NCI-H82 treated with DMSO at 0.1 percent for 48 hours (cell line): ENCODE data around the gene TOMM40.
"Not testable (repeated sequence)": the region's sequence is repeated elsewhere in the genome, so short reads cannot be mapped to it uniquely, and the experiment has no call there.

Experiments used
- DNase-seq: peaks from one replicate; lab custom pipeline; 2025; ENCODE audit not compliant: unreplicated experiment; lab: John Stamatoyannopoulos, UW

Gene TOMM40

DNA sequence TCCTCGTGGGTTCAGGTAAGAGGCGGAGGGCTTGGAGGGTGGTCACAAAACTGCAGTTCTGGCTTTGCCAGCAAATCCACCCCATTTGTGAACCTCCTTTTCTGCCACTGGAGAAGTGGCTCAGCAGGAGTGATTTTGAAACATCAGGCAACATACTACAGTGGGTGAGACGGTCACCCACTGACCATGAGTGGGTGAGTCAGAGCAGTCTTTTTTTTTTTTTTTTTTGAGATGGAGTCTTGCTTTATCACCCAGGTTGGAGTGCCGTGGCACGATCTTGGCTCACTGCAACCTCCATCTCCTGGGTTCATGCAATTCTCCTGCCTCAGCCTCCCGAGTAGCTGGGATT lies 3.0 kb downstream of the TOMM40 start:
- DNase-seq, result no peak

DNA sequence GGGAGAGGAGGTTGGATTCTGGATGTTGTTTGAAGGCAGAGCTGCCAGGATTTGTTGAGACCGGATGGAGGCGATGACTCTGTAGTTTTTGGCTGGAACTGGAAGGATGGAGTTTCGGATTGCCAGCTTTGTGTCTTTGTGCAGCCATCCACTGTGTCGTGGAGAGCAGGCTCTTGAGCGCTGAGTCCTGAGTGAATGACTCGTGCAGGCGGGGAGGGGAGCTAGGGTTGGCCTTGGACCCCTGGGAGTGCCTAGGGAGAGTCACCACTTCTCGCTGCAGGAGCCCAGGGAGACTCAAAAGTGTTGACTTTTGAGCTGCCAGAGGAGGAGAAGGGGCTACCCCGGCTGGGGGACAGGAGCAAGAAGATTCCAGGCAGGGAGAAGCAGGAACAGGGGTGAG lies 3.9 kb downstream of the TOMM40 start:
- no peak for DNase-seq

DNA sequence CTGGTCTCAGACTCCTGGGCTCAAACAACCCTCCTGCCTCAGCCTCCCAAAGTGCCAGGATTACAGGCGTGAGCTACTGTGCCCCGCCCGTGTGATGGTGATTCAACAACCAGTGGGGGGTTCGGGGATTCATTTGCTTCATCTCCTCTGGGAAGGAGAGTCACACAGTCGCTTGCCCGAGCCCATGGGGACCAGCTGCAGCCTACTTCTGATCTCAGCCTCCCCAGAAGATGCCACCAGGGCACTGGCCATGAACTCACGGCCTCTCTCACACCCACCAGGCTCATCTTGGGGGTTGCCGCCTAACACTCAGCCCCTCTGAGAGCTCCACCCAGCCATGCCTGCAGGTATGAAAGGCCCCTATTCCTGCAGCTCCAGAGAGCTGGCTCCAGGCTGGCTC lies 6.8 kb downstream of the TOMM40 start:
- no peak for DNase-seq

DNA sequence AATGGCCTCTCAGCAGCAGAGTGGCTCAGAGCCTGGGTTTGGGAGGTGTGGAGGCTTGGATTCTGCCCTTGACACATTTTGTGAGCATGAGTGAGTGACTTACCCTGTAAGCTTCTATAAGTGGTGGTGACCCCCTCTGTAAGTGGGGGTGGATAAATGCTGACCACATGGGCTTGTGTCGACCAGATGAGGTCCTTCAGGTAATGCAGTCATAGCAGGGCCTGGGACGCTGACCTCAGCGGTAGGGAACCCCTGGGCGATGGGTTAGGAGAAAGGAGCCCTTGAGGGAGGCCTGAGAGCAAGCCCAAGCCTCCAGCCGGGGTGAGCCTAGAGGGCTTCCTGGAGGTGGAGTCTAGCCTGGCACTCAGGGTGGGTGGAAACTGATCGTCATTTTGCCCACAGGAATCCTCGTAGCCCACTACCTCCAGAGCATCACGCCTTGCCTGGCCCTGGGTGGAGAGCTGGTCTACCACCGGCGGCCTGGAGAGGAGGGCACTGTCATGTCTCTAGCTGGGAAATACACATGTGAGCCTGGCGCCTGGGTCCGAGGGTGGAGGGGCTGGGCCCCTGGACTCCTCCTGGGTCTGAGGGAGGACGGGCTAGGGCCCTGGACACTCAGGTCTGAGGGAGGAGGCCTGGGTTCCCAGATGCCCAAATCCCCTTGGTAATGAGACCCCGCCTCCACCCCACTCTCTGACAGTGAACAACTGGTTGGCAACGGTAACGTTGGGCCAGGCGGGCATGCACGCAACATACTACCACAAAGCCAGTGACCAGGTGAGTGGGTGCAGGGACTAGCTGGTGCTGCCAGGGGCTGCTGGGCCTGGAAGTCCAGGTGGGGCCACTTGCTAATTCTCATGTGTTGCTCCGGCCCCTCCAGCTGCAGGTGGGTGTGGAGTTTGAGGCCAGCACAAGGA lies 9.5 kb downstream of the TOMM40 start:
- DNase-seq, result no peak

DNA sequence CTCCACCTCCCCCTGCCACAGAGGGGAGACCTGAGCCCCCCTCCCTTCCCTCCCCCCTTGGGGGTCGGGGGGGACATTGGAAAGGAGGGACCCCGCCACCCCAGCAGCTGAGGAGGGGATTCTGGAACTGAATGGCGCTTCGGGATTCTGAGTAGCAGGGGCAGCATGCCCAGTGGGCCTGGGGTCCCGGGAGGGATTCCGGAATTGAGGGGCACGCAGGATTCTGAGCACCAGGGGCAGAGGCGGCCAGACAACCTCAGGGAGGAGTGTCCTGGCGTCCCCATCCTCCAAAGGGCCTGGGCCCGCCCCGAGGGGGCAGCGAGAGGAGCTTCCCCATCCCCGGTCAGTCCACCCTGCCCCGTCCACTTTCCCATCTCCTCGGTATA lies 12.2 kb downstream of the TOMM40 start:
- no peak for DNase-seq

DNA sequence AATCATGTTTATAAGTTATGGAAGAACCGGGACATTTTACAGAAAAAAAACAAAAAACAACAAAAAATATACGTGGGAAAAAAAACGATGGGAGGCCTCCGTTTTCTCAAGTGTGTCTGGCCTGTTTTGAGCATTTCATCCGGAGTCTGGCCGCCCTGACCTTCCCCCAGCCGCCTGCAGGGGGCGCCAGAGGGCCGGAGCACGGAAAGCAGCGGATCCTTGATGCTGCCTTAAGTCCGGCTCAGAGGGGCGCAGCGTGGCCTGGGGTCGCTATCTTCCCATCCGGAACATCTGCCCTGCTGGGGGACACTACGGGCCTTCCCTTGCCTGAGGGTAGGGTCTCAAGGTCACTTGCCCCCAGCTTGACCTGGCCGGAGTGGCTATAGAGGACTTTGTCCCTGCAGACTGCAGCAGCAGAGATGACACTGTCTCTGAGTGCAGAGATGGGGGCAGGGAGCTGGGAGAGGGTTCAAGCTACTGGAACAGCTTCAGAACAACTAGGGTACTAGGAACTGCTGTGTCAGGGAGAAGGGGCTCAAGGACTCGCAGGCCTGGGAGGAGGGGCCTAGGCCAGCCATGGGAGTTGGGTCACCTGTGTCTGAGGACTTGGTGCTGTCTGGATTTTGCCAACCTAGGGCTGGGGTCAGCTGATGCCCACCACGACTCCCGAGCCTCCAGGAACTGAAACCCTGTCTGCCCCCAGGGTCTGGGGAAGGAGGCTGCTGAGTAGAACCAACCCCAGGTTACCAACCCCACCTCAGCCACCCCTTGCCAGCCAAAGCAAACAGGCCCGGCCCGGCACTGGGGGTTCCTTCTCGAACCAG lies 12.8 kb downstream of the TOMM40 start:
- peak; percentile 8 for DNase-seq

DNA sequence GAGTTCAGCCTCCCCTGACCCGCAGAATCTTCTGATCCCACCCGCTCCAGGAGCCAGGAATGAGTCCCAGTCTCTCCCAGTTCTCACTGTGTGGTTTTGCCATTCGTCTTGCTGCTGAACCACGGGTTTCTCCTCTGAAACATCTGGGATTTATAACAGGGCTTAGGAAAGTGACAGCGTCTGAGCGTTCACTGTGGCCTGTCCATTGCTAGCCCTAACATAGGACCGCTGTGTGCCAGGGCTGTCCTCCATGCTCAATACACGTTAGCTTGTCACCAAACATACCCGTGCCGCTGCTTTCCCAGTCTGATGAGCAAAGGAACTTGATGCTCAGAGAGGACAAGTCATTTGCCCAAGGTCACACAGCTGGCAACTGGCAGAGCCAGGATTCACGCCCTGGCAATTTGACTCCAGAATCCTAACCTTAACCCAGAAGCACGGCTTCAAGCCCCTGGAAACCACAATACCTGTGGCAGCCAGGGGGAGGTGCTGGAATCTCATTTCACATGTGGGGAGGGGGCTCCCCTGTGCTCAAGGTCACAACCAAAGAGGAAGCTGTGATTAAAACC lies 13.5 kb downstream of the TOMM40 start:
- no peak for DNase-seq

DNA sequence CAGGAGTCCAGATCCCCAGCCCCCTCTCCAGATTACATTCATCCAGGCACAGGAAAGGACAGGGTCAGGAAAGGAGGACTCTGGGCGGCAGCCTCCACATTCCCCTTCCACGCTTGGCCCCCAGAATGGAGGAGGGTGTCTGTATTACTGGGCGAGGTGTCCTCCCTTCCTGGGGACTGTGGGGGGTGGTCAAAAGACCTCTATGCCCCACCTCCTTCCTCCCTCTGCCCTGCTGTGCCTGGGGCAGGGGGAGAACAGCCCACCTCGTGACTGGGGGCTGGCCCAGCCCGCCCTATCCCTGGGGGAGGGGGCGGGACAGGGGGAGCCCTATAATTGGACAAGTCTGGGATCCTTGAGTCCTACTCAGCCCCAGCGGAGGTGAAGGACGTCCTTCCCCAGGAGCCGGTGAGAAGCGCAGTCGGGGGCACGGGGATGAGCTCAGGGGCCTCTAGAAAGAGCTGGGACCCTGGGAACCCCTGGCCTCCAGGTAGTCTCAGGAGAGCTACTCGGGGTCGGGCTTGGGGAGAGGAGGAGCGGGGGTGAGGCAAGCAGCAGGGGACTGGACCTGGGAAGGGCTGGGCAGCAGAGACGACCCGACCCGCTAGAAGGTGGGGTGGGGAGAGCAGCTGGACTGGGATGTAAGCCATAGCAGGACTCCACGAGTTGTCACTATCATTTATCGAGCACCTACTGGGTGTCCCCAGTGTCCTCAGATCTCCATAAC lies 14.5 kb downstream of the TOMM40 start, which contains the start of gene APOE:
APOE (plus strand) TSS at position 360 of the 724 bp plus-strand sequence. CDS start 829 bp downstream, outside the sequence.
- DNase-seq, result no peak

DNA sequence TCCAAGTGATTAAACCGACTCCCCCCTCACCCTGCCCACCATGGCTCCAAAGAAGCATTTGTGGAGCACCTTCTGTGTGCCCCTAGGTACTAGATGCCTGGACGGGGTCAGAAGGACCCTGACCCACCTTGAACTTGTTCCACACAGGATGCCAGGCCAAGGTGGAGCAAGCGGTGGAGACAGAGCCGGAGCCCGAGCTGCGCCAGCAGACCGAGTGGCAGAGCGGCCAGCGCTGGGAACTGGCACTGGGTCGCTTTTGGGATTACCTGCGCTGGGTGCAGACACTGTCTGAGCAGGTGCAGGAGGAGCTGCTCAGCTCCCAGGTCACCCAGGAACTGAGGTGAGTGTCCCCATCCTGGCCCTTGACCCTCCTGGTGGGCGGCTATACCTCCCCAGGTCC lies 16.6 kb downstream of the TOMM40 start:
- no peak for DNase-seq

DNA sequence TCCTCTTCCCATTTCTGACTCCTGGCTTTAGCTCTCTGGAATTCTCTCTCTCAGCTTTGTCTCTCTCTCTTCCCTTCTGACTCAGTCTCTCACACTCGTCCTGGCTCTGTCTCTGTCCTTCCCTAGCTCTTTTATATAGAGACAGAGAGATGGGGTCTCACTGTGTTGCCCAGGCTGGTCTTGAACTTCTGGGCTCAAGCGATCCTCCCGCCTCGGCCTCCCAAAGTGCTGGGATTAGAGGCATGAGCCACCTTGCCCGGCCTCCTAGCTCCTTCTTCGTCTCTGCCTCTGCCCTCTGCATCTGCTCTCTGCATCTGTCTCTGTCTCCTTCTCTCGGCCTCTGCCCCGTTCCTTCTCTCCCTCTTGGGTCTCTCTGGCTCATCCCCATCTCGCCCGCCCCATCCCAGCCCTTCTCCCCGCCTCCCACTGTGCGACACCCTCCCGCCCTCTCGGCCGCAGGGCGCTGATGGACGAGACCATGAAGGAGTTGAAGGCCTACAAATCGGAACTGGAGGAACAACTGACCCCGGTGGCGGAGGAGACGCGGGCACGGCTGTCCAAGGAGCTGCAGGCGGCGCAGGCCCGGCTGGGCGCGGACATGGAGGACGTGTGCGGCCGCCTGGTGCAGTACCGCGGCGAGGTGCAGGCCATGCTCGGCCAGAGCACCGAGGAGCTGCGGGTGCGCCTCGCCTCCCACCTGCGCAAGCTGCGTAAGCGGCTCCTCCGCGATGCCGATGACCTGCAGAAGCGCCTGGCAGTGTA lies 17.2 kb downstream of the TOMM40 start:
- no peak for DNase-seq

DNA sequence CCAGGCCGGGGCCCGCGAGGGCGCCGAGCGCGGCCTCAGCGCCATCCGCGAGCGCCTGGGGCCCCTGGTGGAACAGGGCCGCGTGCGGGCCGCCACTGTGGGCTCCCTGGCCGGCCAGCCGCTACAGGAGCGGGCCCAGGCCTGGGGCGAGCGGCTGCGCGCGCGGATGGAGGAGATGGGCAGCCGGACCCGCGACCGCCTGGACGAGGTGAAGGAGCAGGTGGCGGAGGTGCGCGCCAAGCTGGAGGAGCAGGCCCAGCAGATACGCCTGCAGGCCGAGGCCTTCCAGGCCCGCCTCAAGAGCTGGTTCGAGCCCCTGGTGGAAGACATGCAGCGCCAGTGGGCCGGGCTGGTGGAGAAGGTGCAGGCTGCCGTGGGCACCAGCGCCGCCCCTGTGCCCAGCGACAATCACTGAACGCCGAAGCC lies 17.8 kb downstream of the TOMM40 start:
- no peak for DNase-seq

DNA sequence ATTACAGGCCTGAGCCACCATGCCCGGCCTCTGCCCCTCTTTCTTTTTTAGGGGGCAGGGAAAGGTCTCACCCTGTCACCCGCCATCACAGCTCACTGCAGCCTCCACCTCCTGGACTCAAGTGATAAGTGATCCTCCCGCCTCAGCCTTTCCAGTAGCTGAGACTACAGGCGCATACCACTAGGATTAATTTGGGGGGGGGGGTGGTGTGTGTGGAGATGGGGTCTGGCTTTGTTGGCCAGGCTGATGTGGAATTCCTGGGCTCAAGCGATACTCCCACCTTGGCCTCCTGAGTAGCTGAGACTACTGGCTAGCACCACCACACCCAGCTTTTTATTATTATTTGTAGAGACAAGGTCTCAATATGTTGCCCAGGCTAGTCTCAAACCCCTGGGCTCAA lies 18.7 kb downstream of the TOMM40 start:
- no peak for DNase-seq

DNA sequence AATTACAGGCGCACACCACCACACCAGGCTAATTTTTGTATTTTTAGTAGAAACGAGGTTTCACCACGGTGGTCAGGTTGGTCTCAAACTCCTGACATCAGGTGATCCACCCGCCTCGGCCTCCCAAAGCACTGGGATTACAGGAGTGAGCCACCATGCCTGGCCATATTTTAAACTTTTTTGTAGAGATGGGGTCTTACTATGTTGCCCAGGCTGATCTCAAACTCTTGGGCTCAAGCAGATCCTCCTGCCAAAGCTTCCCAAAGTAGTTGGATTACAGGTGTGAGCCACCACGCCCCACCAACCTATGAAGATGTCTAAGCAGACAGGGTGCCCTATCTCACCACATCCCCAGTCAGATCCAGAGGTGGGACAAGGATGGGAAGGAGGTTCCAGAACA lies 20.8 kb downstream of the TOMM40 start:
- not testable (repeated sequence) for DNase-seq

DNA sequence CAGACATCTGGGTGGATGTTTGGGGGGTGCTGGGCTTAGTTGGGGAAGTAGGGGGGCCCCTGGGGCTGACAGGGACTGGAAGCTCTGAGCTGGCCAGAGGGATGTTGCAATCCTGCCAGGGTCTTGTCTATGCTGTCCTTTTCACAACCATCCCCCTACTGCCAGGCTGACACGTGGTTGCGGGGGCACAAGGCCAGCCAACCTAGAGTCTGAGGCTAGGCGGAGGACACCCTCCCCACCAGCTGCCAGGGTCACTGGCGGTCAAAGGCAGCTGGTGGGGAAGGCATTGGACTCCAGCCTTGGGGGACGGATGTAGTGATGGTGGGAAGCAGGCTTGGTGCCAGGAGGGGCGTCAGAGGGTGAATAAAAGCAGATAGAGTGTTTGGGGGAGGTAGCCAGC lies 21.8 kb downstream of the TOMM40 start:
- DNase-seq, result no peak

DNA sequence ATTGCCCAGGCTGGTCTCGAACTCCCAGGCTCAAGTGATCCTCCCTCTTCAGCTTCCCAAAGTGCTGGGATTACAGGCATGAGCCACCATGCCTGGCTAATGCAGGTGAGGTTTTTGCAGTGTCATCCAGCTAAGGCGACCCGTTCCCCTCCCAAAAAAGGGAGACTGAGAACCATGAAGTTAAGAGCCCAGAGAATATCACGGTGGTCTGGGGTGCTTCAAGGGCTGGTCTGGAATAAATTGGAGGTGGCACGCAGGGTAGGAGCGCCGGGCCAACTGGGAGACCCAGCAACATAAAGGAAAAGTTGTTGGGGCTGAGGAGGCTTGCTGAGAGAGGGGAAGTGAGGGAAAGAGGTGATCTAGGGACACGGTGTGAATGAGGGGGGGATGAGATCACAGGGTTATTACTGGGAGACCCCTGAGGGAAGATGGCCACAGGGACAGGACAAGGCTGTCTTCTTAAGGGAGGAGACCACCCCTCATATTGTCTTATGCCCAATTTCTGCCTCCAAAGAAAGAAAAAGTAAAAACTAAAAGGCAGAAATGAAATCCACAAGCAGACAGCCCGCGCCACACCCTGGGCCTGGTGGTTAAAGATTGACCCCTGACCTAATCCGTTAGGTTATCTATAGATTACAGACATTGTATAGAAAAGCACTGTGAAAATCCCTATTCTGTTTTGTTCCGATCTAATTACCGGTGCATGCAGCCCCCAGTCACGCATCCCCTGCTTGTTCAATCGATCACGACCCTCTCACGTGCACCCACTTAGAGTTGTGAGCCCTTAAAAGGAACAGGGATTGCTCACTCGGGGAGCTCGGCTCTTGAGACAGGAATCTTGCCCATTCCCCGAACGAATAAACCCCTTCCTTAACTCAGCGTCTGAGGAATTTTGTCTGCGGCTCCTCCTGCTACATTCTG lies 22.7 kb downstream of the TOMM40 start:
- DNase-seq, result not testable (repeated sequence)

DNA sequence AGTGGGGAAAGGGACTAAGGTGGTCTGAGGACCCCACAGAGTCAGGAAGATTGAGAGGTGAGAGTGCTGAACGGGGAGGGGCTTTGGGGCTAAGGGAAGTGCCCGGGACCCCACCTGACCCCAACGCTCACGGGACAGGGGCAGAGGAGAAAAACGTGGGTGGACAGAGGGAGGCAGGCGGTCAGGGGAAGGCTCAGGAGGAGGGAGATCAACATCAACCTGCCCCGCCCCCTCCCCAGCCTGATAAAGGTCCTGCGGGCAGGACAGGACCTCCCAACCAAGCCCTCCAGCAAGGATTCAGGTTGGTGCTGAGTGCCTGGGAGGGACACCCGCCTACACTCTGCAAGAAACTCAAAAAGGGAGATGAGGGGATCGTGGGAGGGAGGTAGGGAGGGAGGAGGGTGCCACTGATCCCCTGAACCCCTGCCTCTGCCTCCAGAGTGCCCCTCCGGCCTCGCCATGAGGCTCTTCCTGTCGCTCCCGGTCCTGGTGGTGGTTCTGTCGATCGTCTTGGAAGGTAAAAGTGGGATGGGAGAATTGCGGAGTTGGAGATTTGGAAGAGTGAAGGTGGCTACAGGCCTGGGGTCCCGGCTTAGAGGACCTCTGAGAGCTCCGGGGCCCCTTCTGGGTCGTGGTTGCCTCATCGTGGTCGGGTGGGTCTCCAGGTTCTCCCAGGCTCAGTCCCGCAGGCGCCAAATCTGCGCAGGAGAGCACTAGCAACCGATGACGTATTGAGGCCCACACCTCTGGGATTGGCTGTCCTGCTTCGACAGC lies 23.6 kb downstream of the TOMM40 start, which contains the start of gene APOC1:
APOC1 (plus strand) TSS at position 176 of the 774 bp plus-strand sequence; CDS start at position 460, 284 bp downstream.
- DNase-seq, result peak; percentile 84

DNA sequence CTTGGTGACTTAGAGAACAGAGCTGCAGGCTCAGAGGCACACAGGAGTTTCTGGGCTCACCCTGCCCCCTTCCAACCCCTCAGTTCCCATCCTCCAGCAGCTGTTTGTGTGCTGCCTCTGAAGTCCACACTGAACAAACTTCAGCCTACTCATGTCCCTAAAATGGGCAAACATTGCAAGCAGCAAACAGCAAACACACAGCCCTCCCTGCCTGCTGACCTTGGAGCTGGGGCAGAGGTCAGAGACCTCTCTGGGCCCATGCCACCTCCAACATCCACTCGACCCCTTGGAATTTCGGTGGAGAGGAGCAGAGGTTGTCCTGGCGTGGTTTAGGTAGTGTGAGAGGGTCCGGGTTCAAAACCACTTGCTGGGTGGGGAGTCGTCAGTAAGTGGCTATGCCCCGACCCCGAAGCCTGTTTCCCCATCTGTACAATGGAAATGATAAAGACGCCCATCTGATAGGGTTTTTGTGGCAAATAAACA lies 33.2 kb downstream of the TOMM40 start:
- DNase-seq, result no peak
